Tibial nerve (tissue), 4 donors: ENCODE measurements around the gene BEAN1. TPM values are rescaled to one million over a fixed set of nuclear protein-coding genes. Genes with fewer than 3 reads are reported as not detected.
"Not testable (repeated sequence)": the region's sequence is repeated elsewhere in the genome, so short reads cannot be mapped to it uniquely, and the experiment has no call there.

Source experiments
- DNase-seq, 2 donors: peaks; one replicate each; pipeline ENCODE4 v3.0.0-alpha.2; 2019; ENCODE audit warnings: low spot score in 2 of 2
- H3K27ac ChIP-seq, 4 donors: fragments of 200-600 bp; sonication (generic) in 3 of 4; one replicate each; pipeline ENCODE4 v1.5.1; 2017 to 2019; ENCODE audit warnings: mild to moderate bottlenecking in 1 of 4
- H3K27me3 ChIP-seq, 2 donors: fragments of 200-600 bp; sonication (generic) in 1 of 2; one replicate each; pipeline versions ENCODE4 v1.5.1 to v1.6.0; 2017 to 2019
- H3K36me3 ChIP-seq, 3 donors: fragments of 200-600 bp; sonication (generic); one replicate each; pipeline ENCODE4 v1.5.1; 2018 to 2019
- H3K4me1 ChIP-seq, 4 donors: fragments of 200-600 bp; sonication (generic) in 3 of 4; one replicate each; pipeline ENCODE4 v1.5.1; 2017 to 2019
- H3K4me3 ChIP-seq, 4 donors: fragments of 200-600 bp; sonication (generic) in 3 of 4; one replicate each; pipeline ENCODE4 v1.5.1; 2017 to 2019; ENCODE audit warnings: mild to moderate bottlenecking in 1 of 4, moderate library complexity in 1 of 4
- H3K9me3 ChIP-seq, 4 donors: fragments of 200-600 bp; sonication (generic) in 3 of 4; one replicate each; pipeline ENCODE4 v1.5.1; 2017 to 2019
- EP300 ChIP-seq, 2 donors: sonication (generic); formaldehyde crosslinking; IDR thresholded peaks; one replicate each; pipeline ENCODE4 v1.6.1; 2017; ENCODE audit warnings: antibody characterized with exemption in 2 of 2, mild to moderate bottlenecking in 1 of 2
- POLR2A ChIP-seq, 2 donors: fragments of 450-650 bp; IDR thresholded peaks; one replicate each; pipeline ENCODE4 v1.6.1; 2017; ENCODE audit warnings: antibody characterized with exemption in 2 of 2, mild to moderate bottlenecking in 2 of 2, moderate library complexity in 2 of 2
- WGBS, 2 donors: methylation state at CpG; one replicate each; pipeline ENCODE4 v1.1.5; 2018; 5-methylcytosine and 5-hydroxymethylcytosine counted together
- total RNA-seq, 4 donors: library from RNA; depleted of rRNA; stranded (reverse); fragments of >200 nt; gene quantifications; one replicate each; pipeline ENCODE4 v1.1.0, GENCODE V29; 2016
- TF ChIP-seq, protein P1 (sequence below), 5 experiments: fragments of 200-600 bp in 3 of 5; fragments of 450-650 bp in 2 of 5; sonication (generic) in 3 of 5; IDR thresholded peaks; one replicate each; pipeline ENCODE4 v1.5.1; 2016 to 2019; ENCODE audit warnings: antibody characterized with exemption in 5 of 5, mild to moderate bottlenecking in 3 of 5, moderate library complexity in 2 of 5

Gene BEAN1
- total RNA-seq, 4 donors from 2014 or later, result 0.21 to 1.4 (median 0.30) TPM; not detected in 1

DNA sequence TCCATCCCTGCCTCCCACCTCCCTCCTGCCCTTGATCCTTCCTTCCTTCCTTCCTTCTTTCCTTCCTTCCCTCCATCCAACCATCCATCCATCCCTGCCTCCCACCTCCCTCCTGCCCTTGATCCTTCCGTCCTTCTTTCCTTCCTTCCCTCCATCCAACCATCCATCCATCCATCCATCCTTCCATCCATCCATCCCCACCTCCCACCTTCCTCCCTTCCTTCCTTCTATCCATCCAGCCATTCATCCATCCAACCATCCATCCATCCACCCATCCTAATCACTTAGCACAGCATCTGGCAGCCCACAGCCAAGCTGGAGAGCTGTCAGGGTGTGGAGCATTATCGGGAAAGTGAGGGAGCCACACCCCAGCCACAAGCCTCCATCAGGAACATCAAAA lies 68.3 kb downstream of the BEAN1 start:
- DNase-seq, result no peak

DNA sequence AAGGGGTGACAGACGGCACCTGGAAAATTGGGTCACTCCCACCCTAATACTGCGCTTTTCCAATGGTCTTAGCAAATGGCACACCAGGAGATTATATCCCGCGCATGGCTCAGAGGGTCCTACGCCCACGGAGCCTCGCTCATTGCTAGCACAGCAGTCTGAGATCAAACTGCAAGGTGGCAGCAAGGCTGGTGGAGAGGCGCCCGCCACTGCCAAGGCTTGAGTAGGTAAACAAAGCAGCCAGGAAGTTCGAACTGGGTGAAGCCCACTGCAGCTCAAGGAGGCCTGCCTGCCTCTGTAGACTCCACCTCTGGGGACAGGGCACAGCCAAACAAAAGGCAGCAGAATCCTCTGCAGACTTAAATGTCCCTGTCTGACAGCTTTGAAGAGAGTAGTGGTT lies 69.1 kb downstream of the BEAN1 start:
- H3K9me3 ChIP-seq, DNase-seq, H3K27ac ChIP-seq, H3K27me3 ChIP-seq, H3K4me3 ChIP-seq, H3K4me1 ChIP-seq: not testable (repeated sequence)
- H3K36me3 ChIP-seq, result peaks cover 0 to 17% (median 0%) of the 10 kb centered on the region in 3 donors
- WGBS, 2 donors, result 95 to 99% methylated on average over 9 to 10 of the region's 10 CpGs

More for the DNA sequence above, 68.3 kb downstream of the BEAN1 start:
- Histone ChIP-seq H3K9me3 (no peaks in the 10 kb centered on the region), H3K27ac (no peak overlapping the region), H3K4me3 (no peak overlapping the region), H3K36me3 (peaks cover 0 to 17% (median 0%) of the 10 kb centered on the region in 3 donors), H3K4me1 (no peaks in the 10 kb centered on the region), H3K27me3 (no peaks in the 10 kb centered on the region)
- WGBS, 2 donors, result 89 to 97% methylated on average over 2 of the region's 2 CpGs
- no peak for TF ChIP-seq EP300 (IDR thresholded peaks at IDR 0.05)
- TF ChIP-seq, protein P1, sequence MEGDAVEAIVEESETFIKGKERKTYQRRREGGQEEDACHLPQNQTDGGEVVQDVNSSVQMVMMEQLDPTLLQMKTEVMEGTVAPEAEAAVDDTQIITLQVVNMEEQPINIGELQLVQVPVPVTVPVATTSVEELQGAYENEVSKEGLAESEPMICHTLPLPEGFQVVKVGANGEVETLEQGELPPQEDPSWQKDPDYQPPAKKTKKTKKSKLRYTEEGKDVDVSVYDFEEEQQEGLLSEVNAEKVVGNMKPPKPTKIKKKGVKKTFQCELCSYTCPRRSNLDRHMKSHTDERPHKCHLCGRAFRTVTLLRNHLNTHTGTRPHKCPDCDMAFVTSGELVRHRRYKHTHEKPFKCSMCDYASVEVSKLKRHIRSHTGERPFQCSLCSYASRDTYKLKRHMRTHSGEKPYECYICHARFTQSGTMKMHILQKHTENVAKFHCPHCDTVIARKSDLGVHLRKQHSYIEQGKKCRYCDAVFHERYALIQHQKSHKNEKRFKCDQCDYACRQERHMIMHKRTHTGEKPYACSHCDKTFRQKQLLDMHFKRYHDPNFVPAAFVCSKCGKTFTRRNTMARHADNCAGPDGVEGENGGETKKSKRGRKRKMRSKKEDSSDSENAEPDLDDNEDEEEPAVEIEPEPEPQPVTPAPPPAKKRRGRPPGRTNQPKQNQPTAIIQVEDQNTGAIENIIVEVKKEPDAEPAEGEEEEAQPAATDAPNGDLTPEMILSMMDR (IDR thresholded peaks at IDR 0.05), result no peak
- TF ChIP-seq POLR2A (IDR thresholded peaks at IDR 0.05), result no peak

DNA sequence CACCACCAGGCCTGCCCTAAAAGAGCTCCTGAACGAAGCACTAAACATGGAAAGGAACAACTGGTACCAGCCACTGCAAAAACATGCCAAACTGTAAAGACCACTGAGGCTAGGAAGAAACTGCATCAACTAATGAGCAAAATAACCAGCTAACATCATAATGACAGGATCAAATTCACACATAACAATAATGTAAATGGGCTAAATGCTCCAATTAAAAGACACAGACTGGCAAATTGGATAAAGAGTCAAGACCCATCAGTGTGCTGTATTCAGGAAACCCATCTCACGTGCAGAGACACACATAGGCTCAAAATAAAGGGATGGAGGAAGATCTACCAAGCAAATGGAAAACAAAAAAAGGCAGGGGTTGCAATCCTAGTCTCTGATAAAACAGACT lies 70.8 kb downstream of the BEAN1 start:
- not testable (repeated sequence) for H3K9me3 ChIP-seq, DNase-seq, H3K27ac ChIP-seq, H3K27me3 ChIP-seq, H3K4me3 ChIP-seq
- 86 to 89% methylated on average over 2 of the region's 2 CpGs for WGBS, 2 donors
- H3K36me3 ChIP-seq, result peaks cover 0 to 17% (median 0%) of the 10 kb centered on the region in 3 donors
- H3K4me1 ChIP-seq, result peaks cover 0 to 13% (median 7%) of the 10 kb centered on the region in 4 donors

DNA sequence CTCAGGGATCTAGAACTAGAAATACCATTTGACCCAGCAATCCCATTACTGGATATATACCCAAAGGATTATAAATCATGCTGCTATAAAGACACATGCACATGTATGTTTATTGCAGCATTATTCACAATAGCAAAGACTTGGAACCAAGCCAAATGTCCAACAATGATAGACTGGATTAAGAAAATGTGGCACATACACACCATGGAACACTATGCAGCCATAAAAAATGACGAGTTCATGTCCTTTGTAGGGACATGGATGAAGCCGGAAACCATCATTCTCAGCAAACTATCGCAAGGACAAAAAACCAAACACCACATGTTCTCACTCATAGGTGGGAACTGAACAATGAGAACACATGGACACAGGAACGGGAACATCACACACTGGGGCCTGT lies 74.5 kb downstream of the BEAN1 start:
- not testable (repeated sequence) for H3K9me3 ChIP-seq, H3K27me3 ChIP-seq, DNase-seq, H3K36me3 ChIP-seq, H3K4me3 ChIP-seq
- H3K27ac ChIP-seq, result peak overlapping the region in 2 of 4 donors; percentile 54 to 73
- 90 to 99% methylated on average over 4 of the region's 4 CpGs for WGBS, 2 donors
- peaks cover 0 to 27% (median 13%) of the 10 kb centered on the region in 4 donors for H3K4me1 ChIP-seq

DNA sequence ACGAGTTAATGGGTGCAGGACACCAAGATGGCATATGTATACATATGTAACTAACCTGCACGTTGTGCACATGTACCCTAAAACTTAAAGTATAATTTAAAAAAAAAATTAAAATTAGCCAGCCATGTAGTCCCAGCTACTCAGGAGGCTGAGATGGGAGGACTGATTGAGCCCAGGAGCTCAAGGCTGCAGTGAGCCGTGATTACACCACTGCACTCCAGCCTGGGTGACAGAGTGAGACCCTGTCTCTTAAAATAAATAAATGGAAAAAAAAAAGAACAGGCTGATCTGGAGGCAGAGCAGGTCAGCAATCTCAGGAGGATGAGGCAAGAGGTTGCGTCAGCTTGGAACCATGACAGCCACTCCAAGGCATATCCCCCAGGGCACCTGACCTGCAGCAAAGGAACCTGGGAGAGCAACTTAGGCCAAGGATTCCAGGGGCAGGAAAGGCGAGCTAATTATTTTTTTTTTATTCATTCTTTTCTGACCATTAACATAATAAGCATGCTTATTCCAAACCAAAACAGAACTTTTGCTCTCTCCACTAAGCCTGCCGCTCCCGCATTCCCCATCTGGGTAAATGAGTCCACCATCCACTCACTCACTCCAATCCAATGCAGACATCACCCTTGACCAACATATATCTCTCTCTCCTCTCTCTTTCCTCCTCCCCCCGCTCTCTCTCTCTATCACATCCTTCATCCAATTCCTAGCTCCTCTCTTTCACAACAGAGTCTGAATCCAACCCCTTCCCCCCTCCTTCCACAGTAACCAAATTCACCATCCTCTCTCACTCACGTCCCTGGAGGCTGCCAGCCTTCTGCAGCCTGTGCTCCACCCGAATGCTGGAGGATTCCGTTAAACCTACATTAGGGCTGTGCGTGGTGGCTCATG lies 75.2 kb downstream of the BEAN1 start:
- Histone ChIP-seq H3K4me3 (peak overlapping the region in 1 of 4 donors; percentile 3), H3K27ac (peak overlapping the region in 3 of 4 donors; percentile 28 to 73 (median 67)), H3K36me3 (peaks cover 0 to 8% (median 0%) of the 10 kb centered on the region in 3 donors), H3K4me1 (peaks cover 0 to 27% (median 13%) of the 10 kb centered on the region in 4 donors), H3K9me3 (no peaks in the 10 kb centered on the region), H3K27me3 (no peaks in the 10 kb centered on the region)
- TF ChIP-seq POLR2A (IDR thresholded peaks at IDR 0.05) (no peak), EP300 (IDR thresholded peaks at IDR 0.05) (peak; percentile 41 to 91)
- TF ChIP-seq, protein P1 (IDR thresholded peaks at IDR 0.05), result no peak
- peak; percentile 88 to 94 for DNase-seq
- 58 to 63% methylated on average over 12 of the region's 12 CpGs for WGBS, 2 donors

DNA sequence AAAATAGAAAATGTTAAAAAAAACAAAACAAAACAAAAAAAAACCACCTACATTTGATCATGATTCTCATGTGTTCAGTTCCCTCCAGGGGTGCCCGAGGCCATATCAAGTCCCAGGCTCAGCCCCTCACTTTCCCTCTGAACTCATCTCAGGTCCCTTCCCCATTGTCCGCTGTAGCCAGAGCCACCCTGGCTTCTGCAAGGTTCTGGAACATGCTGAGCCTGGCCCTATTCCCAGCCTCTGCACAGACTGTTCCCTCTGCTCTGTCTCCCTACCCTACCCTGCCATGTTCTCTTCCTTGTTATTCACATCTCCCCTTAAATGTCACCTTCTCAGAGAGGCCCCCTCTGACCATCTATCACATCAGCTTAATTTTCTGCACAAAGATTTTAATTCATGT lies 75.9 kb downstream of the BEAN1 start:
- Histone ChIP-seq H3K36me3 (peaks cover 0 to 9% (median 0%) of the 10 kb centered on the region in 3 donors), H3K4me3 (peak overlapping the region in 1 of 4 donors; percentile 3), H3K27me3 (no peaks in the 10 kb centered on the region), H3K9me3 (no peaks in the 10 kb centered on the region), H3K27ac (peak overlapping the region in 3 of 4 donors; percentile 28 to 73 (median 36)), H3K4me1 (peaks cover 0 to 30% (median 13%) of the 10 kb centered on the region in 4 donors)
- WGBS, 2 donors, result 63 to 85% methylated on average over 2 of the region's 2 CpGs
- DNase-seq, result peak; percentile 64 to 66
- no peak for TF ChIP-seq POLR2A (IDR thresholded peaks at IDR 0.05)
- TF ChIP-seq, protein P1 (IDR thresholded peaks at IDR 0.05), result no peak
- TF ChIP-seq EP300 (IDR thresholded peaks at IDR 0.05), result peak in 1 of 2 donors; percentile 42
